GM19372 (cell line): ENCODE measurements around the gene NFIX.

ENCODE experiments used
- ATAC-seq: cut with Tn5 transposase; IDR thresholded peaks from one replicate; pipeline ENCODE4 v1.9.1; 2021; ENCODE audit warnings: mild to moderate bottlenecking, low read depth, moderate library complexity; ENCODE audit not compliant: unreplicated experiment

Gene NFIX

DNA sequence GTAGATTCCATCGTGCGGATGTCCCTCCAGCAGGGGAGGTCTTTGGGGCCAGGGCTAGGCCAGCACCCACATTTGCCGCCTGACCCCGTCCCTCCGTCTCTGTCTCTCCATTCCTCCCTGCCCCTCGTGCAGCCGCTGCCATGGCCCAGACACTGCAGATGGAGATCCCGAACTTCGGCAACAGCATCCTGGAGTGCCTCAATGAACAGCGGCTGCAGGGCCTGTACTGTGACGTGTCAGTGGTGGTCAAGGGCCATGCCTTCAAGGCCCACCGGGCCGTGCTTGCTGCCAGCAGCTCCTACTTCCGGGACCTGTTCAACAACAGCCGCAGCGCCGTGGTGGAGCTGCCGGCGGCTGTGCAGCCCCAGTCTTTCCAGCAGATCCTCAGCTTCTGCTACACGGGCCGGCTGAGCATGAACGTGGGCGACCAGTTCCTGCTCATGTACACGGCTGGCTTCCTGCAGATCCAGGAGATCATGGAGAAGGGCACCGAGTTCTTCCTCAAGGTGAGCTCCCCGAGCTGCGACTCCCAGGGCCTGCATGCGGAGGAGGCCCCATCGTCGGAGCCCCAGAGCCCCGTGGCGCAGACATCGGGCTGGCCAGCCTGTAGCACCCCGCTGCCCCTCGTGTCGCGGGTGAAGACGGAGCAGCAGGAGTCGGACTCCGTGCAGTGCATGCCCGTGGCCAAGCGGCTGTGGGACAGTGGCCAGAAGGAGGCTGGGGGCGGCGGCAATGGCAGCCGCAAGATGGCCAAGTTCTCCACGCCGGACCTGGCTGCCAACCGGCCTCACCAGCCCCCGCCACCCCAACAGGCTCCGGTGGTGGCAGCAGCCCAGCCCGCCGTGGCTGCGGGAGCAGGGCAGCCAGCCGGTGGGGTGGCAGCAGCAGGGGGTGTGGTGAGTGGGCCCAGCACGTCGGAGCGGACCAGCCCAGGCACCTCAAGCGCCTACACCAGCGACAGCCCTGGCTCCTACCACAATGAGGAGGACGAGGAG is 140.1 kb downstream of the NFIX start:
- ATAC-seq, result no peak

DNA sequence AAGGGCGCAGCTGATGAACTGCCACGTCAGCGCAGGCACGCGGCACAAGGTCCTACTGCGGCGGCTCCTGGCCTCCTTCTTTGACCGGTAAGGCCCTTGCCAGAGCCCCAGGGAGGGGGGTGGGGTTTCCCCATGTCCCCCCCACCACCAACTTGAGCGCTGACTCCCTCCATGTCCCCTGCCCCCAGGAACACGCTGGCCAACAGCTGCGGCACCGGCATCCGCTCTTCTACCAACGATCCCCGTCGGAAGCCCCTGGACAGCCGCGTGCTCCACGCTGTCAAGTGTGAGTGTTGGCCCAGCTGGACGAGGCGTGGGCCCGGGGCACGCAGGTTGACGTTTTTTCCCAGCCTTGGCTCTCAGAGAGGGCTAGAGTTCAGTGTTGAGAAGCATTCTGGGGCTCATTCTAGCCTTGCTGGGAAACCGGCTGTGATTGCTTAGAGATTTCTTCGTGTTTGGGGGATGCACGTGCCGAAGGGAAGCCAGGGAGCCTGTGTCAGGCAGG is 142.1 kb downstream of the NFIX start:
- no peak for ATAC-seq

DNA sequence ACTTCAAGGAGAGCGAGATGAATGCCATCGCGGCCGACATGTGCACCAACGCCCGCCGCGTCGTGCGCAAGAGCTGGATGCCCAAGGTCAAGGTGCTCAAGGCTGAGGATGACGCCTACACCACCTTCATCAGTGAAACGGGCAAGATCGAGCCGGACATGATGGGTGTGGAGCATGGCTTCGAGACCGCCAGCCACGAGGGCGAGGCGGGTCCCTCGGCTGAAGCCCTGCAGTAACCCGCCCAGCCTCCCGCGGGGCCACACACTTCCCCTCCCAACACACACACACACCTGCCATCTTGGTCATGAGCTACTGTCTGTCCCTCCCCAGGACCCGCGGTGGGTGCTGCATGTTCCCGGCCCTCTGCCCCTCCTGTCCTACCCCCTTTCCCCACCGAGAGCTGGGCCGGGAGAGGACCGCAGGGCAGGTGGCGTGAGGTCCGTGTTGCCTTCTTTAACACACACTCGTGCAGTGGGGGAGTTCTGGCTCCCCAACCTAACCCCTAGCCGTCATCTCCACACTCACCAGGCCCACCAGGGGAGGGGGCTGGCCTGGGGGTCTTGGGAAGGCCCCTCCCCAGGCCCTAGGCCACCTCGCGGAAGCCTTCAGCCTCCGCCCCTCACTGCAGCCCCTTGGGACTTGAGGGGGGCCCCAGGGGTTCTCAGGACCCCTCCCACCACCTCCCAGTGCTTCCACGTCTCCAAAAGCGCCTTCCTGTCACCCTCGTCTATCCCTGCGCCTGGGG is 143.1 kb downstream of the NFIX start:
- no peak for ATAC-seq

DNA sequence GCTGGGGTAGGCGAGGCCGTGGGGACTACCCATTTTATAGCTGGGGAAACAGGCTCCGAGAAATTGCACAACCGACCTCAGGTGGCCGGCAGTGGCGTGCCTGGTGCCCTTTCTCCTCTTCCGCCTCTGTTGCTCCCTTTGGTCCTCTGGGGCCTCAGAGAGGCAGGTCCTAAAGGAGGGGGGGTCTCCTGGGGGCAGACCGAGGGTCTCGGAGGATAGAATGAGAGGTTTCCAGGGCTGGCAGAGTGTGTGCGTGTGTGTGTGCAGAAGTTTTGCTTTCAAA is 143.6 kb downstream of the NFIX start:
- no peak for ATAC-seq

DNA sequence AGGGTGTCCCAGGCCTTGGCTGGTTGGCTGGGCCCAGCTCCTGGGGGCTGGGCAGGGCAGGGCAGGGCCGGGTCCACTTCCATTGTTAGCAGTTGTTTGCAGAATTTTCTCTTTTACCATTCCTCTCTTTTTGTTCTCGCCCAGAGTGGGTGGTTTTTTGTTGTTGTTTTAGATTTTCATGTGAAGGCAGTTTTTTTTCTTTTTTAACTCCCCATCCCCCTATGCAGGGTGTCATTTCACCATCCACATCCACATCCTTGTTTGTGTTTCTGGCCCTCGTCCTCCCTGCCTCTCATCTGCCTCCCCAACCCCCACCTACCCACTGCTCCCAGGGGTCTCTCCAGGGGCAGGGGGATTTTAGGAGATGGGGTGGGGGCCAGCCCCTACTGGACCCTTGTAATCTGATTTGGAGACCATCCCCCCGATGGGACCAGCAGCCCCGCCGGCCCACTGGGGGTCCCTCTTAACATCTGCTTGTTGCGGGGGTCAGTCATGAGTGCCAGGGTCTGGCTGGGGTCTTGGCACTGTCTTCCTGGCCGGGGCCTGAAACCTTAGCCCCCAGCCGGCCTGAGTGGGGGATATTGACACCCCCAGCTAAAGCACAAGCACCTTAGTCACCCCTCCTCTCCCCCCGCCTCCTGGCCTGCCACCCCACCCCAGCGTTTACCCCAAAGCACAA is 144.5 kb downstream of the NFIX start:
- no peak for ATAC-seq

DNA sequence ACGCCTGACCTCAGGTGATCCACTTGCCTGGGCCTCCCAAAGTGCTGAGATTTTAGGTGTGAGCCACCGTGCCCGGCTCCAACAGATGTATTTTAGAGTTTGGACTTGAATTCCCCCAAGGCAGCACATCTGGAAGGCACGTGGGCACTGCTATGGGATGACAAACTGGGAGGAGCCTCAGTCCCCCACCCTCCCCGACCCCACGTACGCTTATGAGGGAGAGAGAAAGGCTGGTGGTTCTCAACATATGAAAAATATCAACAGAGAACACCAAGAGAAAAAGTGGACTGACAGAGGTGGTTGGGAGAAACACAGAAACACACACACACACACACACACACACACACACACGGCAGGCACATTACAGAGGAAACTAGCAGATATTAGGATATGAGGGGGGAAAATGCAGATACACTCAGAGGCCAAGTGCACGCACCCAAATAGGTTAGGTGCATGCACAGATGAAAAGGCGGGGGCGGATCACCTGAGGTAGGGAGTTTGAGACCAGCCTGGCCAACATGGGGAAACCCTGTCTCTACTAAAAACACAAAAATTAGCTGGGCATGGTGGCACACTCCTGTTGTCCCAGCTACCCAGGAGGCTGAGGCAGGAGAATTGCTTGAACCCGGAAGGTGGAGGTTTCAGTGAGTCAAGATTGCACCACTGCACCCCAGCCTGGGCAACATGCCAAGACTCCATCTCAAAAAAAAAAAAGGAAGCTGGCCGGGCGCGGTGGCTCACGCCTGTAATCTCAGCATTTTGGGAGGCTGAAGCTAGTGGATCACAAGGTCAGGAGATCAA is 151.7 kb downstream of the NFIX start:
- no peak for ATAC-seq
